Body of pancreas (tissue), 4 donors: ENCODE results near the gene NCOR1. TPM values are rescaled to one million over a fixed set of nuclear protein-coding genes. Genes with fewer than 3 reads are reported as not detected.

Experiments
- ATAC-seq: fragments of 150-250 bp; one replicate; pipeline ENCODE4 v1.9.1; 2016
- DNase-seq, 4 donors: peaks; one replicate each; pipeline ENCODE4 v3.0.0-alpha.2; 2019
- H3K27ac ChIP-seq, 4 donors: fragments of 200-600 bp; sonication (generic); 1 replicate in 3 of 4; 2 replicates in 1 of 4; pipeline versions ENCODE4 v1.5.1 to v1.6.1; 2016 to 2019; ENCODE audit warnings: mild to moderate bottlenecking in 1 of 4, mixed read lengths in 1 of 4, moderate library complexity in 1 of 4
- H3K27me3 ChIP-seq, 2 donors: fragments of 200-600 bp; sonication (generic); one replicate each; pipeline ENCODE4 v1.6.0; 2016; ENCODE audit warnings: mild to moderate bottlenecking in 1 of 2
- H3K36me3 ChIP-seq, 2 donors: fragments of 200-600 bp; sonication (generic); replicated peaks in 1 of 2; 2 replicates each; pipeline ENCODE4 v1.5.1; 2016; ENCODE audit warnings: low read depth in 2 of 2; ENCODE audit not compliant: insufficient read depth in 1 of 2
- H3K4me1 ChIP-seq: fragments of 200-600 bp; sonication (generic); one replicate; pipeline ENCODE4 v1.6.0; 2016
- H3K4me3 ChIP-seq, 2 donors: fragments of 200-600 bp; sonication (generic); 1 replicate in 1 of 2; 2 replicates in 1 of 2; pipeline ENCODE4 v1.5.1; 2016 to 2019
- H3K9me3 ChIP-seq, 3 donors: fragments of 200-600 bp; sonication (generic); 1 replicate in 2 of 3; 2 replicates in 1 of 3; pipeline ENCODE4 v1.5.1; 2016
- CTCF ChIP-seq, 7 experiments: fragments of 450-650 bp in 4 of 7; fragments of 200-600 bp in 3 of 7; sonication (generic) in 3 of 7; IDR thresholded peaks; one replicate each; pipeline ENCODE4 v1.5.1; 2016 to 2019; ENCODE audit warnings: antibody characterized with exemption in 7 of 7
- POLR2A ChIP-seq, 3 donors: fragments of 450-650 bp; IDR thresholded peaks; one replicate each; pipeline ENCODE4 v1.6.1; 2016; ENCODE audit warnings: antibody characterized with exemption in 3 of 3, mild to moderate bottlenecking in 2 of 3
- WGBS, 2 donors: methylation state at CpG; one replicate each; pipeline ENCODE4 v1.1.5; 2017; 5-methylcytosine and 5-hydroxymethylcytosine counted together
- intact Hi-C: fragments of 100-400 bp; cut with DNase I; formaldehyde crosslinking; loops from one replicate; pipeline ENCODE4 v1.15.1; 2023
- total RNA-seq, 2 donors: library from RNA; depleted of rRNA; stranded (reverse); fragments of >200 nt; gene quantifications; one replicate each; pipeline ENCODE4 v1.1.0, GENCODE V29; 2016

NCOR1 gene
- total RNA-seq, 2 donors from 2014 or later = 120 to 230 TPM

GRCh38 chr17:16003841-16004240 lies 211.5 kb downstream of the NCOR1 start:
- no peak for TF ChIP-seq CTCF (IDR thresholded peaks at IDR 0.05)
- Histone ChIP-seq H3K36me3 (peaks cover 0 to 27% of the 10 kb centered on the region in 2 donors), H3K4me1 (peaks cover 12% of the 10 kb centered on the region), H3K27me3 (no peaks in the 10 kb centered on the region), H3K27ac (no peak overlapping the region), H3K9me3 (no peaks in the 10 kb centered on the region), H3K4me3 (no peak overlapping the region)
- DNase-seq (no peak), ATAC-seq (no peak)
- WGBS, 2 donors = 71 to 80% methylated on average over 1 of the region's 1 CpG
- intact Hi-C loops = no loop called here

GRCh38 chr17:16002708-16003260 lies 212.6 kb downstream of the NCOR1 start:
- intact Hi-C loops = no loop called here
- H3K4me3 ChIP-seq = no peak overlapping the region
- H3K36me3 ChIP-seq = peaks cover 0 to 19% of the 10 kb centered on the region in 2 donors
- no peaks in the 10 kb centered on the region for H3K9me3 ChIP-seq
- WGBS, 2 donors = 90 to 91% methylated on average over 2 of the region's 2 CpGs
- ATAC-seq (no peak), DNase-seq (no peak)
- no peaks in the 10 kb centered on the region for H3K27me3 ChIP-seq
- no peak for TF ChIP-seq CTCF (IDR thresholded peaks at IDR 0.05)
- TF ChIP-seq POLR2A (IDR thresholded peaks at IDR 0.05) = no peak
- peaks cover 17% of the 10 kb centered on the region for H3K4me1 ChIP-seq
- H3K27ac ChIP-seq = no peak overlapping the region

DNA sequence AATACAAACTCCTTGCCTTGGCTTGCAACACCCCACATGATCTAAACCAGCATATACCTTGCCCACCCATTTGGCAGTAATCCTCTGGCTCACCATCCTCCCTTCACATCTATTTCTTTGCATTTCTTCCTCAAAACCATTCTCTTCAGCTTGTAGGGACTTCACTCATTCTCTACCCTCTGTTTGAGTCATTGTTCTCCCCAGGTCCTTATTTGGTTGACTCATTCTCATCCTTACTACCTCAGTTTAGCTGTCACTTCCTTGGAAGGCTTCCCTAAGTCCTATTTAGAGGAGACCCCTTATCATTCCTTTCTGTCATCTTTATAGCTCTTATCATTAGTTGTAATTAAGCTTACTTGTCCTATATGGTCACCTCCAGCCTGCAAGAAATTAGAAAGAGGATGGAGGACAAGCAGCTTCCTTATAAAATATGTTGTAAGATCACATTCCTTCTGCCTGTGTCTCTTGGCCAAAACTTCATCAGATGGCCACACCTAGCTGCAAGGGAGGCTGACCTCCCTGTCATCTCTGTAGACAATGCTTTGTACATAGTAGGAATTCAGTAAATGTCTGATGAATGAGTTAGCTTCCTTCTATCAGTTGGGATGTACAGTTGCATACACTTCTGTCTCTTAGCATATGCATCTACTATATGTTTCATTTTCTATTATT lies 214.0 kb downstream of the NCOR1 start:
- Histone ChIP-seq H3K9me3 (no peaks in the 10 kb centered on the region), H3K4me1 (peaks cover 17% of the 10 kb centered on the region), H3K36me3 (peaks cover 0 to 18% of the 10 kb centered on the region in 2 donors), H3K27me3 (no peaks in the 10 kb centered on the region), H3K27ac (peak overlapping the region in 1 of 4 donors; percentile 91), H3K4me3 (no peak overlapping the region)
- TF ChIP-seq POLR2A (IDR thresholded peaks at IDR 0.05) = no peak
- TF ChIP-seq CTCF (IDR thresholded peaks at IDR 0.05) = no peak
- ATAC-seq (no peak), DNase-seq (no peak)
- intact Hi-C loops = no loop called here

GRCh38 chr17:15999974-16000827 lies 215.1 kb downstream of the NCOR1 start:
- TF ChIP-seq CTCF (IDR thresholded peaks at IDR 0.05) (no peak), POLR2A (IDR thresholded peaks at IDR 0.05) (no peak)
- peak overlapping the region; percentile 36 to 44 for H3K4me3 ChIP-seq
- peaks cover 17% of the 10 kb centered on the region for H3K4me1 ChIP-seq
- no peaks in the 10 kb centered on the region for H3K27me3 ChIP-seq
- H3K36me3 ChIP-seq = peaks cover 0 to 14% of the 10 kb centered on the region in 2 donors
- DNase-seq (peak in 3 of 4 donors; percentile 58 to 70 (median 63)), ATAC-seq (peak; percentile 55)
- WGBS, 2 donors = 1% methylated on average over 30 to 50 of the region's 64 CpGs
- peak overlapping the region; percentile 90 to 97 (median 92) for H3K27ac ChIP-seq
- no peaks in the 10 kb centered on the region for H3K9me3 ChIP-seq
- intact Hi-C loops = no loop called here
